Heart left ventricle (tissue), 16 donors: ENCODE measurements around the gene HS3ST3B1. TPM values are rescaled to one million over a fixed set of nuclear protein-coding genes. Genes with fewer than 3 reads are reported as not detected.

Experiments used
- ATAC-seq, 4 donors: fragments of 200-7000 bp; cut with Tn5 transposase; one replicate each; pipeline ENCODE4 v1.9.1; 2020 to 2022; ENCODE audit warnings: moderate library complexity in 4 of 4, mild to moderate bottlenecking in 3 of 4, moderate number of reproducible peaks in 1 of 4
- DNase-seq, 5 donors: peaks; one replicate each; pipeline ENCODE4 v3.0.0-alpha.2; 2020
- H3K27ac ChIP-seq, 12 donors: fragments of 200-600 bp; sonication (generic) in 4 of 12; one replicate each; pipeline versions ENCODE4 v1.5.0 to v1.8.0; 2016 to 2022; ENCODE audit warnings: mild to moderate bottlenecking in 2 of 12
- H3K27me3 ChIP-seq, 9 donors: fragments of 200-600 bp; sonication (generic) in 2 of 9; one replicate each; pipeline versions ENCODE4 v1.5.1 to v1.8.0; 2016 to 2022; ENCODE audit warnings: mild to moderate bottlenecking in 3 of 9
- H3K36me3 ChIP-seq, 9 donors: fragments of 200-600 bp; sonication (generic) in 2 of 9; one replicate each; pipeline versions ENCODE4 v1.5.0 to v1.8.0; 2018 to 2022; ENCODE audit warnings: mild to moderate bottlenecking in 2 of 9
- H3K4me1 ChIP-seq, 12 donors: fragments of 200-600 bp; sonication (generic) in 4 of 12; one replicate each; pipeline versions ENCODE4 v1.5.0 to v1.8.0; 2016 to 2022; ENCODE audit warnings: mild to moderate bottlenecking in 3 of 12
- H3K4me3 ChIP-seq, 12 donors: fragments of 200-600 bp; sonication (generic) in 4 of 12; one replicate each; pipeline versions ENCODE4 v1.5.0 to v1.8.0; 2017 to 2022; ENCODE audit warnings: mild to moderate bottlenecking in 9 of 12, moderate library complexity in 4 of 12
- H3K9me3 ChIP-seq, 12 donors: fragments of 200-600 bp; sonication (generic) in 4 of 12; one replicate each; pipeline versions ENCODE4 v1.5.0 to v1.8.0; 2016 to 2022; ENCODE audit warnings: mild to moderate bottlenecking in 1 of 12
- POLR2A ChIP-seq, 2 donors: fragments of 450-650 bp; IDR thresholded peaks; one replicate each; pipeline ENCODE4 v1.6.1; 2017; ENCODE audit warnings: antibody characterized with exemption in 2 of 2, mild to moderate bottlenecking in 2 of 2, moderate library complexity in 2 of 2
- WGBS, 4 donors: extraction: QIAGEN DNeasy Blood & Tissue Kit in 2 of 4; methylation state at CpG; one replicate each; pipeline versions ENCODE4 v1.1.5 to v1.1.7; 2013 to 2018; 5-methylcytosine and 5-hydroxymethylcytosine counted together
- intact Hi-C, 10 donors: fragments of 100-400 bp; cut with DNase I; formaldehyde crosslinking; loops; one replicate each; pipeline versions ENCODE4 v1.11.1 to v1.14.2; 2022
- polyA plus RNA-seq, 2 donors: library from polyadenylated mRNA; stranded (reverse); fragments of 200-250 nt; gene quantifications; one replicate each; pipeline ENCODE4 v1.2.3, GENCODE V29; 2013
- total RNA-seq, 9 donors: library from RNA; depleted of rRNA in 2 of 9; stranded (reverse); fragments of >200 nt in 2 of 9; fragmentation: NEBNext Ultra II Directional in 3 of 9; extraction: Animal tissue kit (Norgen Biotek cat#: 25700) in 3 of 9; gene quantifications; one replicate each; pipeline versions ENCODE4 v1.1.0 to v1.2.4, GENCODE V29; 2016 to 2023
- TF ChIP-seq, protein P1 (sequence below), 12 donors: fragments of 200-600 bp; sonication (generic) in 4 of 12; IDR thresholded peaks; one replicate each; pipeline versions ENCODE4 v1.5.0 to v1.8.0; 2018 to 2022; ENCODE audit warnings: antibody characterized with exemption in 12 of 12, mild to moderate bottlenecking in 5 of 12
- donor health status: ischemic (EF 13 %, LVEDD 7.1; RV severe dilation, severe dysfunction).
- donor health status: healthy with polysubstance abuse.
- donor health status: DM: no; HTN: yes; CAD: no.
- donor health status: DM: no; HTN: no; CAD: no.
- donor health status: ischemic (EF 25% LVEDD 6.9; RV normal size, moderate dysfunction).
- donor health status: ischemic (EF 25% LVEDD 5.7; RV mildly dilated, moderate dysfunction).
- donor health status: healthy.
- donor health status: DM: yes; HTN: yes; CAD: no.
- donor health status: ischemic (EF 35%, LVEDD 5.7; RV mildly dilated, moderate dysfunction).
- donor health status: nonischemic (EF 11% LVEDD 7.7; RV severe dilation, severe dysfunction).
- donor health status: DM: yes; HTN: yes; CAD: no.
- donor health status: PGD.
- donor health status: ischemic (EF 29% LVEDD 5.4; RV normal size, mild dysfunction).
- donor health status: nonischemic (EF 23%, LVEDD 6.1; RV moderate dilation, normal function).

The HS3ST3B1 gene
- total and polyA plus RNA-seq, 11 donors = 0.61 to 3.9 (median 2.9) TPM

DNA sequence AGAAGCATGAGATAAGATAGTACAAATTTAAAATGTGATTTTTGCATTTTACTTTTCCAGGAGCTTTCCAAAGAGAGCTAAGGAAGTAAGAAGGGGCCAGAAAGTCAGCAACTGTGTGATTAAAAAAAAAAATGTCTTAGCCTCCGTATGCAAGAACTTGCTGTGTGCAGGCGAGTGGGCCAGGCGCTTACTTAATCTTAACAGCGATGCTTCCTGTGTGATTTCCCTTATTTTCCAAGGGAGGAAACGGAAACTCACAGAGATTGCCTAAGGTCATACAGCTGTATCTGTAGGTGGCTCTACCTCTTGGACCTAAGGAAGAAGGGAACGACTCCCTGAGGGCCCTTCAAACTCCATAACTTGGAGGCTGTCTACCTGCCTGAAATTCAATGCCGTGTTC, 11.1 kb downstream of the HS3ST3B1 start:
- ATAC-seq (peak in 2 of 4 donors; percentile 25 to 45), DNase-seq (peak in 1 of 5 donors; percentile 51)
- peaks cover 0 to 36% (median 27%) of the 10 kb centered on the region in 12 donors for H3K4me1 ChIP-seq
- 40 to 54% (median 46%) methylated on average over 7 of the region's 7 CpGs for WGBS, 4 donors
- intact Hi-C loops = no loop called here
- no peak for TF ChIP-seq POLR2A (IDR thresholded peaks at IDR 0.05)
- TF ChIP-seq, protein P1, sequence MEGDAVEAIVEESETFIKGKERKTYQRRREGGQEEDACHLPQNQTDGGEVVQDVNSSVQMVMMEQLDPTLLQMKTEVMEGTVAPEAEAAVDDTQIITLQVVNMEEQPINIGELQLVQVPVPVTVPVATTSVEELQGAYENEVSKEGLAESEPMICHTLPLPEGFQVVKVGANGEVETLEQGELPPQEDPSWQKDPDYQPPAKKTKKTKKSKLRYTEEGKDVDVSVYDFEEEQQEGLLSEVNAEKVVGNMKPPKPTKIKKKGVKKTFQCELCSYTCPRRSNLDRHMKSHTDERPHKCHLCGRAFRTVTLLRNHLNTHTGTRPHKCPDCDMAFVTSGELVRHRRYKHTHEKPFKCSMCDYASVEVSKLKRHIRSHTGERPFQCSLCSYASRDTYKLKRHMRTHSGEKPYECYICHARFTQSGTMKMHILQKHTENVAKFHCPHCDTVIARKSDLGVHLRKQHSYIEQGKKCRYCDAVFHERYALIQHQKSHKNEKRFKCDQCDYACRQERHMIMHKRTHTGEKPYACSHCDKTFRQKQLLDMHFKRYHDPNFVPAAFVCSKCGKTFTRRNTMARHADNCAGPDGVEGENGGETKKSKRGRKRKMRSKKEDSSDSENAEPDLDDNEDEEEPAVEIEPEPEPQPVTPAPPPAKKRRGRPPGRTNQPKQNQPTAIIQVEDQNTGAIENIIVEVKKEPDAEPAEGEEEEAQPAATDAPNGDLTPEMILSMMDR (IDR thresholded peaks at IDR 0.05) = no peak
- no peaks in the 10 kb centered on the region for H3K9me3 ChIP-seq
- H3K27ac ChIP-seq = peak overlapping the region in 5 of 12 donors; percentile 1 to 37 (median 18)
- H3K36me3 ChIP-seq = no peaks in the 10 kb centered on the region
- H3K27me3 ChIP-seq = peaks cover 0 to 23% (median 2%) of the 10 kb centered on the region in 9 donors
- no peak overlapping the region for H3K4me3 ChIP-seq

DNA sequence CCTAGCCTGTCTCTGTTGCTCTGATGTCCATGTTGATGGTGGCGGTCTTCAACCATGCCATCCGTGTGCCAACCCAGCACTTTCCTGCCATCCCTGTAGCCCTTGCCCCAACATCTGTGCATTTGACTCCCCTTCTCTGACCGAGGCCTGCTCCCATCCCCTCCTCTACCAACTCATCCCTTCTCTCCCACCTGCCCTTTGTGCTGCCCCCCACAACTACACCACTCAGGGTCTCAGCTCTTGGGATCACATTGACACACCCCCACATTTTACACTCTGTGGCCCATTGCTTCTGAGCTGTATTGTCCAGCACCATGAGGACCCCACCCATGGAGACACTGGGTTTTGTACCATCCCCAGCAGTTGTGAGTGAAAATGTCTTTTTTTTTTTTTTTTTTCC, 11.6 kb downstream of the HS3ST3B1 start:
- ATAC-seq (no peak), DNase-seq (no peak)
- intact Hi-C loops = no loop called here
- WGBS, 4 donors = 90 to 95% (median 93%) methylated on average over 3 of the region's 3 CpGs
- no peaks in the 10 kb centered on the region for H3K36me3 ChIP-seq
- peaks cover 0 to 18% (median 2%) of the 10 kb centered on the region in 9 donors for H3K27me3 ChIP-seq
- no peak overlapping the region for H3K4me3 ChIP-seq
- no peaks in the 10 kb centered on the region for H3K9me3 ChIP-seq
- H3K4me1 ChIP-seq = peaks cover 0 to 36% (median 27%) of the 10 kb centered on the region in 12 donors
- TF ChIP-seq POLR2A (IDR thresholded peaks at IDR 0.05) = no peak
- TF ChIP-seq, protein P1 (IDR thresholded peaks at IDR 0.05) = no peak
- H3K27ac ChIP-seq = peak overlapping the region in 2 of 12 donors; percentile 1 to 20

DNA sequence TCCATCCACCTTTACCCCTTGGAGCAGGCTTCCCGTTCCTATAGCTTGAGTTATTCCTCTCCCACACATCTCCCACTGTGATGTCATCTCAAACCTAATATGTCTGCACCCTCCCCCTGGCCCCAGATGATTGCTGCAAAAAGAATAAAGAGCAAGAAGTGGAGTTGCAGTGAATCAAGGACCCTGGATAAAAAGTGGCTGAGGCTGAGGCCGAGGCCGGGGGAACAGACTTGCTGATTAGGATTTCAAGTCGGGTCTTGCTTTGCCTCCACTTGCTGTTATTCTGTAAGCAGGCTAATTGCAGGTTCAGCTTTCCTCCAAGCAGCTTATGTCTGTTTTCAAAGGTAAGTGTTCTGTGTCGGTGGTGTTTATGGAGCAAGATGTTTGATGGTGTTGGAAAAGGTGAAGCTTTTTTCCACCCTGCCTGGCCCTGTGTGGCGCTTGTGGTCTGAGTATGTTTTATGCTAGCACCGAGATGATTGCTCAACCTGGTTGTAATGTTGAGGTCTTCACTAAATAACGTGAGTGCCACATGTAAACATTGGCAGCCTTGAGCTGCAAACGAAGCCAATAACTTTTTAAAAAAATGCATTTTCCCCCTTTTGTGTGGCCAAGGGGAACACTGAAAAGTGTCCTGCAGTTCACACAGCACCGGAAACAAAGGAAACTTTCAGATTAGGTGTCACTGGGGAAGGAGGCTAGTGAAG, 15.4 kb downstream of the HS3ST3B1 start:
- intact Hi-C loops = no loop called here
- Histone ChIP-seq H3K9me3 (no peaks in the 10 kb centered on the region), H3K36me3 (no peaks in the 10 kb centered on the region), H3K27me3 (peaks cover 0 to 11% (median 0%) of the 10 kb centered on the region in 9 donors), H3K4me3 (no peak overlapping the region), H3K27ac (no peak overlapping the region), H3K4me1 (peaks cover 0 to 25% (median 5%) of the 10 kb centered on the region in 12 donors)
- WGBS, 4 donors = 62 to 74% (median 69%) methylated on average over 10 of the region's 10 CpGs
- ATAC-seq = no peak
- TF ChIP-seq, protein P1 (IDR thresholded peaks at IDR 0.05) = no peak
- no peak for TF ChIP-seq POLR2A (IDR thresholded peaks at IDR 0.05)
- no peak for DNase-seq

DNA sequence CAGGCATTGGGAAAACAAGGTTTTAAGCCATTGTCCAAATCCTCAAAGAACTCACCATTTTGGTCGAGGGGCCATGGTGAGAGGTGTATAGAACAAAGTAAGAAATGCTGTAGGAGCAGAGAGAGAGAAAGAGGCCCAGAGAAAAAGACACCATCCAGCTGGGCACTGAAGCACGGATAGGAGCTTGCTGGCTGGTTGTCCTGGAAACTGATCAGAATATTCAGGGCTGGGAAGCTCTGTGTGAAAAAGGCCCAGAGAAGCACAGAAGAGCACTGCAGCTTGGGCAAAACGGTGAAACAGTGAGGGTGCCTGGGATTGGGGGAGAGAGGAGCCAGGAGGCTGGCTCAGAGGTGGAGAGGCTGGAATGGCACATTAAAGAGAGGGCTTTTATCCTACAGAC, 16.5 kb downstream of the HS3ST3B1 start:
- no peak overlapping the region for H3K4me3 ChIP-seq
- ATAC-seq (no peak), DNase-seq (no peak)
- TF ChIP-seq, protein P1 (IDR thresholded peaks at IDR 0.05) = no peak
- no peak for TF ChIP-seq POLR2A (IDR thresholded peaks at IDR 0.05)
- peaks cover 0 to 11% (median 0%) of the 10 kb centered on the region in 9 donors for H3K27me3 ChIP-seq
- intact Hi-C loops = no loop called here
- no peaks in the 10 kb centered on the region for H3K36me3 ChIP-seq
- peaks cover 0 to 17% (median under 1%) of the 10 kb centered on the region in 12 donors for H3K4me1 ChIP-seq
- WGBS, 4 donors = 57 to 63% (median 60%) methylated on average over 3 of the region's 3 CpGs
- no peaks in the 10 kb centered on the region for H3K9me3 ChIP-seq
- no peak overlapping the region for H3K27ac ChIP-seq
